K562 (cell line): Measurements from ENCODE around the gene NDUFS5. TPM values are rescaled to one million over a fixed set of nuclear protein-coding genes. Genes with fewer than 3 reads are reported as not detected.

Source experiments
- ARID1B ChIP-seq: fragments of 450-650 bp; IDR thresholded peaks from 2 replicates; pipeline ENCODE4 v1.6.1; 2016; ENCODE audit warnings: antibody characterized with exemption, mild to moderate bottlenecking, inconsistent platforms
- ETV1 ChIP-seq: fragments of 450-650 bp; conservative IDR thresholded peaks from 2 replicates; pipeline ENCODE4 v1.6.1; 2016; ENCODE audit warnings: missing genetic modification characterization, control low read depth, low read depth, missing compliant biosample characterization
- FOSL1 ChIP-seq: fragments of 200-800 bp; sonication (Bioruptor generic); conservative IDR thresholded peaks from 2 replicates; pipeline ENCODE4 v1.6.1; 2016; ENCODE audit warnings: missing genetic modification characterization, missing compliant biosample characterization
- GATA2 ChIP-seq: sonication (generic); formaldehyde crosslinking; IDR thresholded peaks from 2 replicates; pipeline ENCODE4 v1.4.0; 2020; ENCODE audit warnings: mild to moderate bottlenecking, missing genetic modification reagents
- NFIC ChIP-seq: fragments of 450-650 bp; IDR thresholded peaks from 2 replicates; pipeline ENCODE4 v1.6.1; 2017; ENCODE audit warnings: mild to moderate bottlenecking, inconsistent platforms
- ZNF263 ChIP-seq: sonication (generic); formaldehyde crosslinking; IDR thresholded peaks from 2 replicates; pipeline ENCODE4 v1.8.0; 2022; ENCODE audit warnings: mild to moderate bottlenecking, missing genetic modification reagents, borderline replicate concordance
- polyA plus RNA-seq, 8 experiments: library from polyadenylated mRNA; depleted of rRNA in 4 of 8; stranded (reverse) in 5 of 8; unstranded in 3 of 8; fragments of >200 nt; fragmentation: Nextera tagmentation in 2 of 8; fragmentation: Illumina TruSeq in 1 of 8; extraction: Ambion mirVana in 2 of 8; extraction: Trizol in 1 of 8; gene quantifications; 2 replicates each; pipeline versions ENCODE4 v1.2.1 to v1.2.3, GENCODE V29; 2011 to 2014; ENCODE audit warnings: inconsistent platforms in 1 of 8, missing spikeins in 1 of 8
- total RNA-seq, 7 experiments: library from RNA; depleted of rRNA in 6 of 7; stranded (reverse); fragments of >200 nt in 6 of 7; fragmentation: Illumina TruSeq in 2 of 7; extraction: Trizol in 2 of 7; gene quantifications; 2 replicates each; pipeline versions ENCODE4 v1.2.1 to v1.2.3, GENCODE V29; 2011 to 2021; ENCODE audit warnings: low replicate concordance in 1 of 7
- TF ChIP-seq, protein P1 (sequence below): fragments of 450-650 bp; IDR thresholded peaks from 2 replicates; pipeline ENCODE4 v1.7.1; 2018; ENCODE audit warnings: mild to moderate bottlenecking, low read depth; ENCODE audit not compliant: partially characterized antibody
- TF ChIP-seq, protein P2 (sequence below), 2 experiments: fragments of 450-650 bp in 1 of 2; sonication (generic) in 1 of 2; formaldehyde crosslinking in 1 of 2; IDR thresholded peaks in 1 of 2; conservative IDR thresholded peaks in 1 of 2; 2 replicates each; pipeline versions ENCODE4 v1.6.1 to v1.8.1; 2016 to 2023; ENCODE audit warnings: mild to moderate bottlenecking in 2 of 2, moderate library complexity in 2 of 2, inconsistent platforms in 1 of 2, missing genetic modification reagents in 1 of 2

NDUFS5 gene
- total and polyA plus RNA-seq, 9 of the 15 experiments (the other 6 are each of a cell fraction or from before 2014, with no cell fraction given): 499 to 2,737 (median 1,281) TPM

- TF ChIP-seq, protein P1, sequence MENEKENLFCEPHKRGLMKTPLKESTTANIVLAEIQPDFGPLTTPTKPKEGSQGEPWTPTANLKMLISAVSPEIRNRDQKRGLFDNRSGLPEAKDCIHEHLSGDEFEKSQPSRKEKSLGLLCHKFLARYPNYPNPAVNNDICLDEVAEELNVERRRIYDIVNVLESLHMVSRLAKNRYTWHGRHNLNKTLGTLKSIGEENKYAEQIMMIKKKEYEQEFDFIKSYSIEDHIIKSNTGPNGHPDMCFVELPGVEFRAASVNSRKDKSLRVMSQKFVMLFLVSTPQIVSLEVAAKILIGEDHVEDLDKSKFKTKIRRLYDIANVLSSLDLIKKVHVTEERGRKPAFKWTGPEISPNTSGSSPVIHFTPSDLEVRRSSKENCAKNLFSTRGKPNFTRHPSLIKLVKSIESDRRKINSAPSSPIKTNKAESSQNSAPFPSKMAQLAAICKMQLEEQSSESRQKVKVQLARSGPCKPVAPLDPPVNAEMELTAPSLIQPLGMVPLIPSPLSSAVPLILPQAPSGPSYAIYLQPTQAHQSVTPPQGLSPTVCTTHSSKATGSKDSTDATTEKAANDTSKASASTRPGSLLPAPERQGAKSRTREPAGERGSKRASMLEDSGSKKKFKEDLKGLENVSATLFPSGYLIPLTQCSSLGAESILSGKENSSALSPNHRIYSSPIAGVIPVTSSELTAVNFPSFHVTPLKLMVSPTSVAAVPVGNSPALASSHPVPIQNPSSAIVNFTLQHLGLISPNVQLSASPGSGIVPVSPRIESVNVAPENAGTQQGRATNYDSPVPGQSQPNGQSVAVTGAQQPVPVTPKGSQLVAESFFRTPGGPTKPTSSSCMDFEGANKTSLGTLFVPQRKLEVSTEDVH: no peak
- TF ChIP-seq, protein P2, sequence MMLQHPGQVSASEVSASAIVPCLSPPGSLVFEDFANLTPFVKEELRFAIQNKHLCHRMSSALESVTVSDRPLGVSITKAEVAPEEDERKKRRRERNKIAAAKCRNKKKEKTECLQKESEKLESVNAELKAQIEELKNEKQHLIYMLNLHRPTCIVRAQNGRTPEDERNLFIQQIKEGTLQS (IDR thresholded peaks at IDR 0.05): peak; percentile 54
- TF ChIP-seq, protein P2 (CRISPR knock-in tag; conservative IDR thresholded peaks at IDR 0.05): no peak
- 0 out of 2 replicates have a peak, but pooled peaks have one; percentile 18 for TF ChIP-seq GATA2 (CRISPR knock-in tag)
- peak; percentile 17; the same call in 1 of the 2 replicates for TF ChIP-seq ARID1B
- peak; percentile 61 for TF ChIP-seq NFIC
- TF ChIP-seq ZNF263 (CRISPR knock-in tag): peak; percentile 41; the same call in 1 of the 2 replicates
- peak; percentile 73 for TF ChIP-seq FOSL1 (tag)
- TF ChIP-seq ETV1 (tag): no peak
Measured at GRCh38 chr1:39076127-39076798, 50.1 kb downstream of the NDUFS5 start (continued).
